Esophagus squamous epithelium (tissue), 4 donors: ENCODE results near the gene MIF4GD.
"Not testable (repeated sequence)": the region's sequence is repeated elsewhere in the genome, so short reads cannot be mapped to it uniquely, and the experiment has no call there.

Source experiments
- POLR2A ChIP-seq, 4 donors: fragments of 450-650 bp; IDR thresholded peaks; one replicate each; pipeline ENCODE4 v1.6.1; 2017; ENCODE audit warnings: antibody characterized with exemption in 4 of 4, mild to moderate bottlenecking in 4 of 4, moderate library complexity in 3 of 4
- TF ChIP-seq, protein P1 (sequence below), 6 experiments: fragments of 450-650 bp in 4 of 6; fragments of 200-600 bp in 2 of 6; sonication (generic) in 2 of 6; IDR thresholded peaks; one replicate each; pipeline ENCODE4 v1.5.1; 2016 to 2019; ENCODE audit warnings: antibody characterized with exemption in 6 of 6, mild to moderate bottlenecking in 4 of 6, moderate library complexity in 4 of 6

DNA sequence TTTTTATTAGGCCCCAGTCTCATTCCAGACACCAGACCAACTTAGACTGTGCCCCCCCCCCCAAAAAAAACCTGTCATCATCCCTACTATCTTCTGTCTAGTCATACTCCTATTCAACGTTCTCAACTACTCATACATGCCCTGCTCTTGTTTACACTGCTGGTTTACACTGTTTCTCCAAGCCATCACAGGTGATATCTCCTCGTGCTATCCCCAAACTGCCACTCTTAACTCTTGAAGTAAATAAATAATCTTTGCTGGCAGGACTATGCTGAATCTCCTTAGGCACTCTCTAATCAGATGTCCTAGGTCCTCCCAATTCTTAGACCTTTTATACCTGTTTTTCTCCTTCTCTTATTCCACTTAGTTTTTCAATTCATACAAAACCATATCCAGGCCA, 13.8 kb downstream of the MIF4GD start:
- TF ChIP-seq POLR2A (IDR thresholded peaks at IDR 0.05): not testable (repeated sequence)
- TF ChIP-seq, protein P1, sequence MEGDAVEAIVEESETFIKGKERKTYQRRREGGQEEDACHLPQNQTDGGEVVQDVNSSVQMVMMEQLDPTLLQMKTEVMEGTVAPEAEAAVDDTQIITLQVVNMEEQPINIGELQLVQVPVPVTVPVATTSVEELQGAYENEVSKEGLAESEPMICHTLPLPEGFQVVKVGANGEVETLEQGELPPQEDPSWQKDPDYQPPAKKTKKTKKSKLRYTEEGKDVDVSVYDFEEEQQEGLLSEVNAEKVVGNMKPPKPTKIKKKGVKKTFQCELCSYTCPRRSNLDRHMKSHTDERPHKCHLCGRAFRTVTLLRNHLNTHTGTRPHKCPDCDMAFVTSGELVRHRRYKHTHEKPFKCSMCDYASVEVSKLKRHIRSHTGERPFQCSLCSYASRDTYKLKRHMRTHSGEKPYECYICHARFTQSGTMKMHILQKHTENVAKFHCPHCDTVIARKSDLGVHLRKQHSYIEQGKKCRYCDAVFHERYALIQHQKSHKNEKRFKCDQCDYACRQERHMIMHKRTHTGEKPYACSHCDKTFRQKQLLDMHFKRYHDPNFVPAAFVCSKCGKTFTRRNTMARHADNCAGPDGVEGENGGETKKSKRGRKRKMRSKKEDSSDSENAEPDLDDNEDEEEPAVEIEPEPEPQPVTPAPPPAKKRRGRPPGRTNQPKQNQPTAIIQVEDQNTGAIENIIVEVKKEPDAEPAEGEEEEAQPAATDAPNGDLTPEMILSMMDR (IDR thresholded peaks at IDR 0.05): not testable (repeated sequence)
